ENCODE results near the gene CRELD2. TPM values are rescaled to one million over a fixed set of nuclear protein-coding genes. Genes with fewer than 3 reads are reported as not detected.

Gene CRELD2
- total and polyA plus RNA-seq, 2 of the 13 experiments (the other 11 are each of a cell fraction or from before 2014, with no cell fraction given), result 17.2 to 44.7 TPM

DNA sequence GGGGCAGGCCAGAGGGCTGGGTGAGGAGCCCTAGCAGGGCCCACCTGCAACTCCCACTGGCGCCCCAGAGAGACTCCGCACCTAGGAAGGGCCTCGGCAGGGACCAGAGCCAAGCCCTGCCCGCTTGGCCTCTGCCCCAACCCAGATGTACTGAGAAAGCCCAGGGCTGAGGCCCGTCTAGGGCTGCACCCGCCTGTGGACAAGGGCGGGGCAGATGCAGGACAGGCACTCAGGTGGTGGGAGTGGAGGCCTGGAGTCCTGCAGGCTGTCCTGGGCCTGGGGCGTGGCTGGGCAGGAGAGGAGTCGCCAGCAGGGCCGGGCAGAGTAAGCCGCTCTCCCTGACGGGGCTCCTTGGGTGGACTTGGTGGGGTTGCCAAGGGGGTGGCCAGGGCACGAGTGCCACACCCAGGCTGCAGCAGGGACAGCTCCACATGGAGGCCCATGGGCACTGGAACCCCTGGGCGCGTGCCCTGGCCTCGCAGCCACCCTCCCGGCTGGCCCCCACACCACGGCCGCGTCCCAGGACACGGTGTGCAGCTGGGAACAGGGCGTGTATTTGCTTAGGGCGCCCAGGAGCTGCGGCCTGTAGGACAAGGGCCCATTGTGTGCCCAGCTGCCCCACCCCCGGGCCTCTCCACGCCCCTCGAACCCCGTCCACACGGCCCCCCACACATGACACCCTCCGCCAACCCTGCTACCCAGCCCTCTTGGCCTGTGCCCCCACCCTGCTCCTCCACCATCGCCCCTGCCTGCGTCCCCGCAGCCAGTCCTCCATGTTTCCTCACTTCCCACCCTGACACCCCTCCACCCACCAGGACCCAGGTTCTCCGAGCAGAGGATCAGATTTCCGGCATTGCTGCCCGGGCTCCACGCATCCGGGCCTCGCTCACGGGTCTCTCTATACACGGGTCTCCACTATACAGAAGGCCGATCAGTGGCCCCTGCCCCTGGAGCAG is 30.8 kb downstream of the CRELD2 start (continued):
- TF ChIP-seq ZNF577 (CRISPR knock-in tag; IDR thresholded peaks at IDR 0.05; ENCODE audit: borderline replicate concordance, low read depth), result no peak
- peak; percentile 54 for TF ChIP-seq TAF1 (CRISPR knock-in tag; IDR thresholded peaks at IDR 0.05)
- TF ChIP-seq, protein P1, sequence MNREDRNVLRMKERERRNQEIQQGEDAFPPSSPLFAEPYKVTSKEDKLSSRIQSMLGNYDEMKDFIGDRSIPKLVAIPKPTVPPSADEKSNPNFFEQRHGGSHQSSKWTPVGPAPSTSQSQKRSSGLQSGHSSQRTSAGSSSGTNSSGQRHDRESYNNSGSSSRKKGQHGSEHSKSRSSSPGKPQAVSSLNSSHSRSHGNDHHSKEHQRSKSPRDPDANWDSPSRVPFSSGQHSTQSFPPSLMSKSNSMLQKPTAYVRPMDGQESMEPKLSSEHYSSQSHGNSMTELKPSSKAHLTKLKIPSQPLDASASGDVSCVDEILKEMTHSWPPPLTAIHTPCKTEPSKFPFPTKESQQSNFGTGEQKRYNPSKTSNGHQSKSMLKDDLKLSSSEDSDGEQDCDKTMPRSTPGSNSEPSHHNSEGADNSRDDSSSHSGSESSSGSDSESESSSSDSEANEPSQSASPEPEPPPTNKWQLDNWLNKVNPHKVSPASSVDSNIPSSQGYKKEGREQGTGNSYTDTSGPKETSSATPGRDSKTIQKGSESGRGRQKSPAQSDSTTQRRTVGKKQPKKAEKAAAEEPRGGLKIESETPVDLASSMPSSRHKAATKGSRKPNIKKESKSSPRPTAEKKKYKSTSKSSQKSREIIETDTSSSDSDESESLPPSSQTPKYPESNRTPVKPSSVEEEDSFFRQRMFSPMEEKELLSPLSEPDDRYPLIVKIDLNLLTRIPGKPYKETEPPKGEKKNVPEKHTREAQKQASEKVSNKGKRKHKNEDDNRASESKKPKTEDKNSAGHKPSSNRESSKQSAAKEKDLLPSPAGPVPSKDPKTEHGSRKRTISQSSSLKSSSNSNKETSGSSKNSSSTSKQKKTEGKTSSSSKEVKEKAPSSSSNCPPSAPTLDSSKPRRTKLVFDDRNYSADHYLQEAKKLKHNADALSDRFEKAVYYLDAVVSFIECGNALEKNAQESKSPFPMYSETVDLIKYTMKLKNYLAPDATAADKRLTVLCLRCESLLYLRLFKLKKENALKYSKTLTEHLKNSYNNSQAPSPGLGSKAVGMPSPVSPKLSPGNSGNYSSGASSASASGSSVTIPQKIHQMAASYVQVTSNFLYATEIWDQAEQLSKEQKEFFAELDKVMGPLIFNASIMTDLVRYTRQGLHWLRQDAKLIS (CRISPR knock-in tag; IDR thresholded peaks at IDR 0.05), result no peak
- no peak for TF ChIP-seq EZH2 (conservative IDR thresholded peaks at IDR 0.05; ENCODE audit: low read depth, low read length)
- TF ChIP-seq ZNF18 (CRISPR knock-in tag; IDR thresholded peaks at IDR 0.05; ENCODE audit: insufficient replicate concordance), result peak; percentile 91
- TF ChIP-seq ZNF124 (CRISPR knock-in tag; IDR thresholded peaks at IDR 0.05), result peak; percentile 10; the same call in 1 of the 2 replicates
- no peak for TF ChIP-seq ZNF253 (CRISPR knock-in tag; IDR thresholded peaks at IDR 0.05; ENCODE audit: borderline replicate concordance)
- TF ChIP-seq, protein P2, sequence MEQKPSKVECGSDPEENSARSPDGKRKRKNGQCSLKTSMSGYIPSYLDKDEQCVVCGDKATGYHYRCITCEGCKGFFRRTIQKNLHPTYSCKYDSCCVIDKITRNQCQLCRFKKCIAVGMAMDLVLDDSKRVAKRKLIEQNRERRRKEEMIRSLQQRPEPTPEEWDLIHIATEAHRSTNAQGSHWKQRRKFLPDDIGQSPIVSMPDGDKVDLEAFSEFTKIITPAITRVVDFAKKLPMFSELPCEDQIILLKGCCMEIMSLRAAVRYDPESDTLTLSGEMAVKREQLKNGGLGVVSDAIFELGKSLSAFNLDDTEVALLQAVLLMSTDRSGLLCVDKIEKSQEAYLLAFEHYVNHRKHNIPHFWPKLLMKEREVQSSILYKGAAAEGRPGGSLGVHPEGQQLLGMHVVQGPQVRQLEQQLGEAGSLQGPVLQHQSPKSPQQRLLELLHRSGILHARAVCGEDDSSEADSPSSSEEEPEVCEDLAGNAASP (CRISPR knock-in tag; IDR thresholded peaks at IDR 0.05; ENCODE audit: borderline replicate concordance), result peak; percentile 79
- 0 out of 2 replicates have a peak, but pooled peaks have one; percentile 32 for TF ChIP-seq XBP1 (CRISPR knock-in tag; IDR thresholded peaks at IDR 0.05)
- TF ChIP-seq, protein P3, sequence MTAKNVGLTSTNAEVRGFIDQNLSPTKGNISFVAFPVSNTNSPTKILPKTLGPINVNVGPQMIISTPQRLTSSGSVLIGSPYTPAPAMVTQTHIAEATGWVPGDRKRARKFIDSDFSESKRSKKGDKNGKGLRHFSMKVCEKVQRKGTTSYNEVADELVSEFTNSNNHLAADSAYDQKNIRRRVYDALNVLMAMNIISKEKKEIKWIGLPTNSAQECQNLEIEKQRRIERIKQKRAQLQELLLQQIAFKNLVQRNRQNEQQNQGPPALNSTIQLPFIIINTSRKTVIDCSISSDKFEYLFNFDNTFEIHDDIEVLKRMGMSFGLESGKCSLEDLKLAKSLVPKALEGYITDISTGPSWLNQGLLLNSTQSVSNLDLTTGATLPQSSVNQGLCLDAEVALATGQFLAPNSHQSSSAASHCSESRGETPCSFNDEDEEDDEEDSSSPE (CRISPR knock-in tag; IDR thresholded peaks at IDR 0.05), result peak; percentile 70
- no peak for TF ChIP-seq FLYWCH1 (CRISPR knock-in tag; IDR thresholded peaks at IDR 0.05)
- TF ChIP-seq ZNF33A (CRISPR knock-in tag; IDR thresholded peaks at IDR 0.05; ENCODE audit: borderline replicate concordance), result no peak
- 0 out of 2 replicates have a peak, but pooled peaks have one; percentile 28 for TF ChIP-seq RFXAP (CRISPR knock-in tag; IDR thresholded peaks at IDR 0.05; ENCODE audit: borderline replicate concordance)
- TF ChIP-seq ATF5 (CRISPR knock-in tag; IDR thresholded peaks at IDR 0.05; ENCODE audit: low read depth), result no peak
- TF ChIP-seq GABPA (IDR thresholded peaks at IDR 0.05; ENCODE audit: low read depth, low read length), result no peak
- no peak for TF ChIP-seq GABPA (CRISPR knock-in tag; IDR thresholded peaks at IDR 0.05; ENCODE audit: low read depth)
- TF ChIP-seq ZNF383 (CRISPR knock-in tag; IDR thresholded peaks at IDR 0.05; ENCODE audit: borderline replicate concordance), result no peak
- 0 out of 2 replicates have a peak, but pooled peaks have one; percentile 21 for TF ChIP-seq AHR (CRISPR knock-in tag; IDR thresholded peaks at IDR 0.05)
- peak; percentile 48; the same call in 1 of the 2 replicates for TF ChIP-seq RARA (CRISPR knock-in tag; IDR thresholded peaks at IDR 0.05)

Measured in HepG2 (cell line).